Airway epithelial cell (primary cell): Measurements from ENCODE around the gene RHOXF2. TPM values are rescaled to one million over a fixed set of nuclear protein-coding genes. Genes with fewer than 3 reads are reported as not detected.

Experiments used
- total RNA-seq: library from RNA; depleted of rRNA; stranded (reverse); fragments of >200 nt; gene quantifications from 2 replicates; pipeline ENCODE4 v1.2.3, GENCODE V29; 2015

Gene RHOXF2
- total RNA-seq, result not detected in 2 replicates

GRCh38 chrX:120158313-120158712, at the start of gene RHOXF2:
Gene RHOXF2, plus strand, starts transcription at chrX:120158613. Its CDS starts 138 bp downstream, at chrX:120158751.

DNA sequence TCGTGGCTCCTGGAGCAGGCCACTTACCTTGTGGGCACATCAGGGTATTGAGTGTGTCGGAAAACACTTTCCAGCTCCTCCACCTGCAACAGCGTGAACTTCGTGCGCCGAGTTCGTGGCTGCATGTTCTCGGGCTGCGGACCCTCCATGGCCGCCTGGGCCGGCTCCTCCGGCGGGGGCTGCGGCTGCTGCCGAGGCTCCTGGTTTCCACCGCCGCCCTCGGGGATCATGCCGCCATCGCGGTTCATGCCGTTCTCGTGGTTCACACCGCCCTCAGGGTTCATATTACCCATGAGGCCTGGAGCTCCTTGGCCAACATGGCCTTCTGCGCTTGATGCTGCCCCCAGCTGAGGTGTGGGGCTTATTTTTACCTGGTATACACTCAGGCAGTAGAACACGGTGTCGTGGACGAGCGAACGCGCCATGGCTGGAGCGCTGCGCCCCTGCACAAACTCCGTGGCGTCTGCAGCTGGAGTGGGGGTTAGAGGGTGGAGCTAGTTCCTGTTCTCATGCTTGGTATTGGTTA, 42.9 kb upstream of the RHOXF2 start, which contains the start of gene RHOXF1:
TSS of gene RHOXF1 (minus strand) at position 476 of the 526 bp plus-strand sequence. CDS start at position 425, 51 bp downstream.

Other genes starting within 250 kb of the RHOXF2 start
- gene NKAP, start 214.9 kb upstream of the RHOXF2 start, total RNA-seq, result 4.3 and 6.0 TPM in 2 replicates
- not detected in 2 replicates for gene RHOXF2B, start 80.9 kb upstream of the RHOXF2 start, total RNA-seq
- not detected in 2 replicates for gene RHOXF1, start 42.7 kb upstream of the RHOXF2 start, total RNA-seq
- gene ZBTB33, start 92.2 kb downstream of the RHOXF2 start, total RNA-seq, result 13.4 and 14.5 TPM in 2 replicates
- gene TMEM255A, start 152.8 kb downstream of the RHOXF2 start, total RNA-seq, result 0.35 TPM in 1 of 2 replicates, not detected in the other
- not detected in 2 replicates for gene ATP1B4, start 203.5 kb downstream of the RHOXF2 start, total RNA-seq